SK-N-SH treated with all-trans-retinoic acid at 6 μM for 48 hours (cell line): ENCODE data around the gene PTPRJ.

Experiments used
- ATAC-seq: fragments of 200-7000 bp; cut with Tn5 transposase; 3 replicates; pipeline ENCODE4 v1.9.1; 2020; ENCODE audit warnings: mild to moderate bottlenecking, moderate library complexity
- ARNTL ChIP-seq: fragments of 450-650 bp; formaldehyde crosslinking; IDR thresholded peaks from 2 replicates; pipeline ENCODE4 v1.5.0; 2020; ENCODE audit warnings: low read depth, mild to moderate bottlenecking, moderate library complexity, borderline replicate concordance
- BACH2 ChIP-seq: fragments of 250-450 bp; sonication (Bioruptor Pico); IDR thresholded peaks from 2 replicates; pipeline ENCODE4 v1.9.0; 2021; ENCODE audit warnings: mild to moderate bottlenecking, borderline replicate concordance
- CSDC2 ChIP-seq: fragments of 250-450 bp; sonication (Bioruptor Pico); IDR thresholded peaks from 2 replicates; pipeline ENCODE4 v1.5.0; 2020; ENCODE audit warnings: mild to moderate bottlenecking, moderate library complexity
- ESRRG ChIP-seq: fragments of 250-450 bp; sonication (Bioruptor Pico); IDR thresholded peaks from 2 replicates; pipeline ENCODE4 v1.6.1; 2021; ENCODE audit warnings: mild to moderate bottlenecking
- GLIS3 ChIP-seq: fragments of 250-450 bp; sonication (Bioruptor Pico); IDR thresholded peaks from 2 replicates; pipeline ENCODE4 v1.5.0; 2020; ENCODE audit warnings: mild to moderate bottlenecking, moderate library complexity
- ISL1 ChIP-seq: fragments of 250-450 bp; sonication (Bioruptor Pico); IDR thresholded peaks from 2 replicates; pipeline ENCODE4 v2.1.2; 2022; ENCODE audit warnings: mild to moderate bottlenecking, moderate library complexity
- OSR1 ChIP-seq: fragments of 250-450 bp; sonication (Bioruptor Pico); IDR thresholded peaks from 2 replicates; pipeline ENCODE4 v1.8.0; 2022; ENCODE audit warnings: moderate library complexity, mild to moderate bottlenecking, inconsistent platforms
- PPARA ChIP-seq: fragments of 250-450 bp; sonication (Bioruptor Pico); IDR thresholded peaks from 2 replicates; pipeline ENCODE4 v1.5.0; 2020; ENCODE audit warnings: mild to moderate bottlenecking, borderline replicate concordance
- RARB ChIP-seq: fragments of 250-450 bp; sonication (Bioruptor Pico); IDR thresholded peaks from 2 replicates; pipeline ENCODE4 v1.8.0; 2021; ENCODE audit warnings: mild to moderate bottlenecking, moderate library complexity
- SNAI2 ChIP-seq: fragments of 250-450 bp; sonication (Bioruptor Pico); IDR thresholded peaks from 2 replicates; pipeline ENCODE4 v1.5.0; 2020; ENCODE audit warnings: mild to moderate bottlenecking, moderate library complexity
- TCF4 ChIP-seq: fragments of 250-450 bp; sonication (Bioruptor Pico); IDR thresholded peaks from 2 replicates; pipeline ENCODE4 v1.8.0; 2021; ENCODE audit warnings: mild to moderate bottlenecking, moderate library complexity, borderline replicate concordance
- TOX ChIP-seq: fragments of 250-450 bp; sonication (Bioruptor Pico); IDR thresholded peaks from 2 replicates; pipeline ENCODE4 v1.8.0; 2021; ENCODE audit warnings: mild to moderate bottlenecking, moderate library complexity, borderline replicate concordance
- ZC3H10 ChIP-seq: fragments of 250-450 bp; sonication (Bioruptor Pico); IDR thresholded peaks from 2 replicates; pipeline ENCODE4 v1.5.1; 2021; ENCODE audit warnings: mild to moderate bottlenecking, moderate library complexity
- ZFP30 ChIP-seq: fragments of 450-650 bp; formaldehyde crosslinking; IDR thresholded peaks from 2 replicates; pipeline ENCODE4 v1.5.0; 2022; ENCODE audit warnings: mild to moderate bottlenecking, moderate library complexity
- ZNF565 ChIP-seq: fragments of 450-650 bp; formaldehyde crosslinking; conservative IDR thresholded peaks from 2 replicates; pipeline ENCODE4 v1.5.0; 2020; ENCODE audit warnings: low read depth, mild to moderate bottlenecking, moderate library complexity
- ZNF70 ChIP-seq: fragments of 450-650 bp; formaldehyde crosslinking; IDR thresholded peaks from 2 replicates; pipeline ENCODE4 v1.5.0; 2020; ENCODE audit warnings: mild to moderate bottlenecking, moderate library complexity
- ZNF8 ChIP-seq: fragments of 450-650 bp; formaldehyde crosslinking; IDR thresholded peaks from 2 replicates; pipeline ENCODE4 v1.5.0; 2020; ENCODE audit warnings: mild to moderate bottlenecking, moderate library complexity
- TF ChIP-seq, protein P1 (sequence below): fragments of 250-450 bp; sonication (Bioruptor Pico); IDR thresholded peaks from 2 replicates; pipeline ENCODE4 v1.5.1; 2021; ENCODE audit warnings: mild to moderate bottlenecking, moderate library complexity
- TF ChIP-seq, protein P2 (sequence below): fragments of 250-450 bp; sonication (Bioruptor Pico); IDR thresholded peaks from 2 replicates; pipeline ENCODE4 v1.5.0; 2020; ENCODE audit warnings: mild to moderate bottlenecking, moderate library complexity
- TF ChIP-seq, protein P3 (sequence below): fragments of 250-450 bp; sonication (Bioruptor Pico); IDR thresholded peaks from 2 replicates; pipeline ENCODE4 v1.8.0; 2020; ENCODE audit warnings: mild to moderate bottlenecking, moderate library complexity, borderline replicate concordance
- TF ChIP-seq, protein P4 (sequence below): fragments of 250-450 bp; sonication (Bioruptor Pico); IDR thresholded peaks from 2 replicates; pipeline ENCODE4 v1.5.1; 2020; ENCODE audit warnings: low read depth, mild to moderate bottlenecking, moderate library complexity
- TF ChIP-seq, protein P5 (sequence below): fragments of 250-450 bp; sonication (Bioruptor Pico); IDR thresholded peaks from 2 replicates; pipeline ENCODE4 v1.8.0; 2021; ENCODE audit warnings: low read depth, mild to moderate bottlenecking, moderate library complexity, borderline replicate concordance

The PTPRJ gene

DNA sequence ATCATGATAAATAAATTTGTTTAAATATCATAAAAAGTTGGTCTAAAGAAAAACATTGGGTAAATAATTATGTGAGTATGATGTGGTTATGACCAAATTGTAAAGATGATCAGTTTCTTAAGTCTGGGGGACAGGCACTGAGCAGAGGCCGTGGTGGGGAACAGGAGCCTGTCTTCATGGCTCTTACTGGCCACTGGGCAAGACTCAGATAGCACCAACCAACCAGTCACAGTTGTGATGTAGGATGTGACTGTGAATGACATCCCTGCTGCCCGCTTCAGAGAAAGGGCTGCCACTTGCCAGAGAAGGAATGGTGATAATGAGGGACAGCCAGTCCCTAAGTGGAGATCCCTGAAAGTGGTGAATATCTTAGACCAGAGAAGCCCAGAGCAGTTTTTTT lies 7.0 kb downstream of the PTPRJ start:
- no peak for ATAC-seq
- no peak for TF ChIP-seq OSR1 (CRISPR knock-in tag)
- TF ChIP-seq PPARA (CRISPR knock-in tag): no peak
- TF ChIP-seq, protein P1, sequence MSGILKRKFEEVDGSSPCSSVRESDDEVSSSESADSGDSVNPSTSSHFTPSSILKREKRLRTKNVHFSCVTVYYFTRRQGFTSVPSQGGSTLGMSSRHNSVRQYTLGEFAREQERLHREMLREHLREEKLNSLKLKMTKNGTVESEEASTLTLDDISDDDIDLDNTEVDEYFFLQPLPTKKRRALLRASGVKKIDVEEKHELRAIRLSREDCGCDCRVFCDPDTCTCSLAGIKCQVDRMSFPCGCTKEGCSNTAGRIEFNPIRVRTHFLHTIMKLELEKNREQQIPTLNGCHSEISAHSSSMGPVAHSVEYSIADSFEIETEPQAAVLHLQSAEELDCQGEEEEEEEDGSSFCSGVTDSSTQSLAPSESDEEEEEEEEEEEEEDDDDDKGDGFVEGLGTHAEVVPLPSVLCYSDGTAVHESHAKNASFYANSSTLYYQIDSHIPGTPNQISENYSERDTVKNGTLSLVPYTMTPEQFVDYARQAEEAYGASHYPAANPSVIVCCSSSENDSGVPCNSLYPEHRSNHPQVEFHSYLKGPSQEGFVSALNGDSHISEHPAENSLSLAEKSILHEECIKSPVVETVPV (CRISPR knock-in tag): no peak
- TF ChIP-seq, protein P2, sequence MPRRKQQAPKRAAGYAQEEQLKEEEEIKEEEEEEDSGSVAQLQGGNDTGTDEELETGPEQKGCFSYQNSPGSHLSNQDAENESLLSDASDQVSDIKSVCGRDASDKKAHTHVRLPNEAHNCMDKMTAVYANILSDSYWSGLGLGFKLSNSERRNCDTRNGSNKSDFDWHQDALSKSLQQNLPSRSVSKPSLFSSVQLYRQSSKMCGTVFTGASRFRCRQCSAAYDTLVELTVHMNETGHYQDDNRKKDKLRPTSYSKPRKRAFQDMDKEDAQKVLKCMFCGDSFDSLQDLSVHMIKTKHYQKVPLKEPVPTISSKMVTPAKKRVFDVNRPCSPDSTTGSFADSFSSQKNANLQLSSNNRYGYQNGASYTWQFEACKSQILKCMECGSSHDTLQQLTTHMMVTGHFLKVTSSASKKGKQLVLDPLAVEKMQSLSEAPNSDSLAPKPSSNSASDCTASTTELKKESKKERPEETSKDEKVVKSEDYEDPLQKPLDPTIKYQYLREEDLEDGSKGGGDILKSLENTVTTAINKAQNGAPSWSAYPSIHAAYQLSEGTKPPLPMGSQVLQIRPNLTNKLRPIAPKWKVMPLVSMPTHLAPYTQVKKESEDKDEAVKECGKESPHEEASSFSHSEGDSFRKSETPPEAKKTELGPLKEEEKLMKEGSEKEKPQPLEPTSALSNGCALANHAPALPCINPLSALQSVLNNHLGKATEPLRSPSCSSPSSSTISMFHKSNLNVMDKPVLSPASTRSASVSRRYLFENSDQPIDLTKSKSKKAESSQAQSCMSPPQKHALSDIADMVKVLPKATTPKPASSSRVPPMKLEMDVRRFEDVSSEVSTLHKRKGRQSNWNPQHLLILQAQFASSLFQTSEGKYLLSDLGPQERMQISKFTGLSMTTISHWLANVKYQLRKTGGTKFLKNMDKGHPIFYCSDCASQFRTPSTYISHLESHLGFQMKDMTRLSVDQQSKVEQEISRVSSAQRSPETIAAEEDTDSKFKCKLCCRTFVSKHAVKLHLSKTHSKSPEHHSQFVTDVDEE (CRISPR knock-in tag): no peak
- TF ChIP-seq ZNF70 (CRISPR knock-in tag): no peak
- TF ChIP-seq RARB (CRISPR knock-in tag): no peak

DNA sequence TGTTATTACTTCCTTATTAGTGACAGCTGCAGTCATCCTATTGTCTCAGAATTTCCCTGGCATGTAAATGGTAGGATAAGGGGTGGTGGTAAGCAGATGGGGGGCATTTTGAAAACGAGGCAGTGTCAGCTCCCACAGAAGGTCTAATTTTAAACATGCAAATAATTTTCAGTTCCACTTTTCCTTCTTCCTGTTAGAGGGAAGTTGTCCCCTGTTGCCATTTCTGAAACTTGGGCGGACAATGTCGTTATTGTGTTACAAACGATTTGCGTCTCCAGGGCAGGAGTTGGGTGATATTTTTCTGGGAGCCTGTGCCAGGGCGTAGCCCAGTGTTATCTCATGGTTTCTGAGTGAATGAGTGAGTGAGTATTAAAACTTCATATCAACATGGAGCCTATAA lies 7.4 kb downstream of the PTPRJ start:
- no peak for ATAC-seq
- TF ChIP-seq PPARA (CRISPR knock-in tag): no peak
- TF ChIP-seq ZNF8 (CRISPR knock-in tag): no peak
- TF ChIP-seq, protein P3, sequence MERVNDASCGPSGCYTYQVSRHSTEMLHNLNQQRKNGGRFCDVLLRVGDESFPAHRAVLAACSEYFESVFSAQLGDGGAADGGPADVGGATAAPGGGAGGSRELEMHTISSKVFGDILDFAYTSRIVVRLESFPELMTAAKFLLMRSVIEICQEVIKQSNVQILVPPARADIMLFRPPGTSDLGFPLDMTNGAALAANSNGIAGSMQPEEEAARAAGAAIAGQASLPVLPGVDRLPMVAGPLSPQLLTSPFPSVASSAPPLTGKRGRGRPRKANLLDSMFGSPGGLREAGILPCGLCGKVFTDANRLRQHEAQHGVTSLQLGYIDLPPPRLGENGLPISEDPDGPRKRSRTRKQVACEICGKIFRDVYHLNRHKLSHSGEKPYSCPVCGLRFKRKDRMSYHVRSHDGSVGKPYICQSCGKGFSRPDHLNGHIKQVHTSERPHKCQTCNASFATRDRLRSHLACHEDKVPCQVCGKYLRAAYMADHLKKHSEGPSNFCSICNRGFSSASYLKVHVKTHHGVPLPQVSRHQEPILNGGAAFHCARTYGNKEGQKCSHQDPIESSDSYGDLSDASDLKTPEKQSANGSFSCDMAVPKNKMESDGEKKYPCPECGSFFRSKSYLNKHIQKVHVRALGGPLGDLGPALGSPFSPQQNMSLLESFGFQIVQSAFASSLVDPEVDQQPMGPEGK: no peak
- no peak for TF ChIP-seq OSR1 (CRISPR knock-in tag)
- no peak for TF ChIP-seq ZC3H10 (CRISPR knock-in tag)
- no peak for TF ChIP-seq ZNF565 (CRISPR knock-in tag)

DNA sequence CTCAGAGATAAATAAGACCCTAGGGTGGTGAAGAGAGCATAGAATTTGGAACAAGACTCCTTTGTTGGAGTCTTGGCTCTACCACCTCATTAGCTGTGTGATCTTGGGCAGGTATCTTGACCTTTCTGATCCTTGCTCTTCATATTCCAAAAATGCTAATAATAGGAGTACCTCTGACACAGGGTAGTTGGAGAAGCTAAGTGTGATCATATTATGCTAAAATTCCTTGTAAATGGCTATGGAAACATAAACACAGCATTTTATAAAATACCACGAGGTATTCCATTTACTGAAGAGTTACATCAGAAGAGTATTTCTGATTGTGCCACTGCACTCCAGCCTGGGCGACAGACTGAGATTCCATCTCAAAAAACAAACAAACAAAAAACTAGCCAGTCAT lies 9.4 kb downstream of the PTPRJ start:
- no peak for TF ChIP-seq RARB (CRISPR knock-in tag)
- TF ChIP-seq ZFP30: no peak
- no peak for TF ChIP-seq ZC3H10 (CRISPR knock-in tag)
- TF ChIP-seq ZNF8 (CRISPR knock-in tag): no peak
- TF ChIP-seq TCF4 (CRISPR knock-in tag): no peak
- no peak for TF ChIP-seq ESRRG (CRISPR knock-in tag)
- TF ChIP-seq, protein P4, sequence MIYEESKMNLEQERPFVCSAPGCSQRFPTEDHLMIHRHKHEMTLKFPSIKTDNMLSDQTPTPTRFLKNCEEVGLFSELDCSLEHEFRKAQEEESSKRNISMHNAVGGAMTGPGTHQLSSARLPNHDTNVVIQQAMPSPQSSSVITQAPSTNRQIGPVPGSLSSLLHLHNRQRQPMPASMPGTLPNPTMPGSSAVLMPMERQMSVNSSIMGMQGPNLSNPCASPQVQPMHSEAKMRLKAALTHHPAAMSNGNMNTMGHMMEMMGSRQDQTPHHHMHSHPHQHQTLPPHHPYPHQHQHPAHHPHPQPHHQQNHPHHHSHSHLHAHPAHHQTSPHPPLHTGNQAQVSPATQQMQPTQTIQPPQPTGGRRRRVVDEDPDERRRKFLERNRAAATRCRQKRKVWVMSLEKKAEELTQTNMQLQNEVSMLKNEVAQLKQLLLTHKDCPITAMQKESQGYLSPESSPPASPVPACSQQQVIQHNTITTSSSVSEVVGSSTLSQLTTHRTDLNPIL (CRISPR knock-in tag): no peak
- no peak for TF ChIP-seq TOX (CRISPR knock-in tag)
- TF ChIP-seq BACH2 (CRISPR knock-in tag): no peak
- TF ChIP-seq SNAI2 (CRISPR knock-in tag): no peak
- TF ChIP-seq, protein P1 (CRISPR knock-in tag): no peak
- TF ChIP-seq, protein P2 (CRISPR knock-in tag): no peak
- TF ChIP-seq, protein P3: no peak
- TF ChIP-seq, protein P5, sequence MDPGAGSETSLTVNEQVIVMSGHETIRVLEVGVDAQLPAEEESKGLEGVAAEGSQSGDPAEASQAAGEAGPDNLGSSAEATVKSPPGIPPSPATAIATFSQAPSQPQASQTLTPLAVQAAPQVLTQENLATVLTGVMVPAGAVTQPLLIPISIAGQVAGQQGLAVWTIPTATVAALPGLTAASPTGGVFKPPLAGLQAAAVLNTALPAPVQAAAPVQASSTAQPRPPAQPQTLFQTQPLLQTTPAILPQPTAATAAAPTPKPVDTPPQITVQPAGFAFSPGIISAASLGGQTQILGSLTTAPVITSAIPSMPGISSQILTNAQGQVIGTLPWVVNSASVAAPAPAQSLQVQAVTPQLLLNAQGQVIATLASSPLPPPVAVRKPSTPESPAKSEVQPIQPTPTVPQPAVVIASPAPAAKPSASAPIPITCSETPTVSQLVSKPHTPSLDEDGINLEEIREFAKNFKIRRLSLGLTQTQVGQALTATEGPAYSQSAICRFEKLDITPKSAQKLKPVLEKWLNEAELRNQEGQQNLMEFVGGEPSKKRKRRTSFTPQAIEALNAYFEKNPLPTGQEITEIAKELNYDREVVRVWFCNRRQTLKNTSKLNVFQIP (CRISPR knock-in tag): no peak
- no peak for TF ChIP-seq GLIS3
- TF ChIP-seq ARNTL (CRISPR knock-in tag): no peak
- no peak for TF ChIP-seq ISL1 (CRISPR knock-in tag)
- no peak for TF ChIP-seq PPARA (CRISPR knock-in tag)
- TF ChIP-seq CSDC2 (CRISPR knock-in tag): no peak

More for the DNA sequence above, 9.4 kb downstream of the PTPRJ start:
- no peak for ATAC-seq
